ENCODE measurements around the gene SFN. TPM values are rescaled to one million over a fixed set of nuclear protein-coding genes. Genes with fewer than 3 reads are reported as not detected.
A peak's percentile ranks its signal among the peaks of the same experiment; 100 is the strongest.

SFN gene
- total RNA-seq, 1 experiment from 2014 or later = 74.5 TPM

- no peak for TF ChIP-seq CTCF (IDR thresholded peaks at IDR 0.05; ENCODE audit: unreplicated experiment)
- CTCF ChIA-PET = interaction anchor here (0.6 to 1.0 kb wide), 2 partner anchors 29 to 41 kb away, joined by 3 to 4 read pairs; no protein-coding TSS in a partner anchor
- Mint-ChIP-seq H3K27ac (ENCODE audit: unreplicated experiment) (peak overlapping the region; percentile 88), H3K27me3 (ENCODE audit: unreplicated experiment) (no peaks in the 10 kb centered on the region), H3K9me3 (ENCODE audit: low read depth, unreplicated experiment) (no peaks in the 10 kb centered on the region), H3K36me3 (ENCODE audit: insufficient read depth, unreplicated experiment) (peaks cover 45% of the 10 kb centered on the region), H3K4me3 (ENCODE audit: low read depth, unreplicated experiment) (peak overlapping the region; percentile 83), H3K4me1 (ENCODE audit: low read depth, unreplicated experiment) (peaks cover 12% of the 10 kb centered on the region)
- no TSS peak for BruUV-seq (replicated peaks)
- DNase-seq = no peak
- intact Hi-C loops (cut with micrococcal nuclease; ENCODE audit: unreplicated experiment) = no loop called here
Observed at GRCh38 chr1:26890467-26890796, 27.5 kb downstream of the SFN start.

DNA sequence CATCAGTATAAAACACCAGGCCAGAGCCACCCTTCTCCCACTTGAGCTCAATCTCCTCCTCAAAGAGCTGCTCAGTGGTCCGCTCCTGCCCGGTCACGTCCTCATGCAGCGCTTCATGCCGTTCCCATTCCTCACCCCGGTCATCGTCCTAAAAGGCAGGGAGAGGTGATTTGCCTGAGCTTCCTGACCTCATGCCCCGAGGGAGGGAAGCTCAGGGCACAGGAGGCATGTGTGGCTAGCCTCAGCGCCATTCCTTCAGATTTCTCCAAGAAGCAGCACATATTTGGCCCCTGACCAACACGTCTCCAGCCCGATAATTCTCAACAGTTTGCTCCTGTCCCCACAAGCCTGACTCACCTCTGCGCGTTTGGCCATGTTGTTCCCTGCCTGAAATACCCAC lies 31.3 kb downstream of the SFN start:
- no peaks in the 10 kb centered on the region for H3K27me3 Mint-ChIP-seq (ENCODE audit: unreplicated experiment)
- peaks cover 37% of the 10 kb centered on the region for H3K36me3 Mint-ChIP-seq (ENCODE audit: insufficient read depth, unreplicated experiment)
- no peak for DNase-seq
- BruUV-seq (replicated peaks) = no TSS peak
- H3K9me3 Mint-ChIP-seq (ENCODE audit: low read depth, unreplicated experiment) = no peaks in the 10 kb centered on the region
- CTCF ChIA-PET = no interaction called here
- H3K4me3 Mint-ChIP-seq (ENCODE audit: low read depth, unreplicated experiment) = no peak overlapping the region
- no peak for TF ChIP-seq CTCF (IDR thresholded peaks at IDR 0.05; ENCODE audit: unreplicated experiment)
- H3K27ac Mint-ChIP-seq (ENCODE audit: unreplicated experiment) = no peak overlapping the region
- peaks cover 10% of the 10 kb centered on the region for H3K4me1 Mint-ChIP-seq (ENCODE audit: low read depth, unreplicated experiment)
- intact Hi-C loops (cut with micrococcal nuclease; ENCODE audit: unreplicated experiment) = no loop called here

DNA sequence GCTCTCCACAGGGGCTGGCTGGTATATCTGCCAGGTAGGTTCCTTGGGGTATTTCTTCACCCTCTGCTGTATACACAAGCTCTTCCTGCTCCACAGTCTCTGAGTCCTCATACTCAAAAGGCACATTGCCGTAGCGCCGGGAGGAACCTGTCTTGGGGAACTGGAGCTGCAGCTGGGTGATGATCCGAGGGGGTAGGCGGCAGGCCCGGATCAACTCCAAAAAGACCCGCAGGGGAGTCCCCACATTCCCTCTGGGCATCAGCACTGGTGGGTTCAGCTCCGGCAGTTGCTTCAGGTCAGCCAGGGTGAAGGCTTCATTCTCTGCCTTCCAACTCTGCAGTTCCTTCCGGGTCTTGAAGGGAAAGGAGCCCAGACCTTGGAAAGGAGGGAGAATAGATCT lies 34.4 kb downstream of the SFN start:
- no peaks in the 10 kb centered on the region for H3K9me3 Mint-ChIP-seq (ENCODE audit: low read depth, unreplicated experiment)
- peaks cover 7% of the 10 kb centered on the region for H3K4me1 Mint-ChIP-seq (ENCODE audit: low read depth, unreplicated experiment)
- H3K27ac Mint-ChIP-seq (ENCODE audit: unreplicated experiment) = no peak overlapping the region
- no peak overlapping the region for H3K4me3 Mint-ChIP-seq (ENCODE audit: low read depth, unreplicated experiment)
- no peak for TF ChIP-seq CTCF (IDR thresholded peaks at IDR 0.05; ENCODE audit: unreplicated experiment)
- H3K27me3 Mint-ChIP-seq (ENCODE audit: unreplicated experiment) = no peaks in the 10 kb centered on the region
- intact Hi-C loops (cut with micrococcal nuclease; ENCODE audit: unreplicated experiment) = no loop called here
- no TSS peak for BruUV-seq (replicated peaks)
- no peak for DNase-seq
- H3K36me3 Mint-ChIP-seq (ENCODE audit: insufficient read depth, unreplicated experiment) = peaks cover 33% of the 10 kb centered on the region
- CTCF ChIA-PET = no interaction called here

- peaks cover 7% of the 10 kb centered on the region for H3K4me1 Mint-ChIP-seq (ENCODE audit: low read depth, unreplicated experiment)
- intact Hi-C loops (cut with micrococcal nuclease; ENCODE audit: unreplicated experiment) = no loop called here
- peak; percentile 80 for DNase-seq
- H3K36me3 Mint-ChIP-seq (ENCODE audit: insufficient read depth, unreplicated experiment) = peaks cover 24% of the 10 kb centered on the region
- peak within 1 kb of the TSS; percentile 98 for H3K27ac Mint-ChIP-seq (ENCODE audit: unreplicated experiment)
- TSS peak; percentile 90 for BruUV-seq (replicated peaks)
- no peaks in the 10 kb centered on the region for H3K27me3 Mint-ChIP-seq (ENCODE audit: unreplicated experiment)
- peak within 1 kb of the TSS; percentile 91 for H3K4me3 Mint-ChIP-seq (ENCODE audit: low read depth, unreplicated experiment)
- H3K9me3 Mint-ChIP-seq (ENCODE audit: low read depth, unreplicated experiment) = no peaks in the 10 kb centered on the region
- CTCF ChIA-PET = interaction anchor here (0.6 to 1.1 kb wide), 5 partner anchors 8 to 100 kb away, joined by 3 to 7 read pairs (median 4); no protein-coding TSS in a partner anchor
- TF ChIP-seq CTCF (IDR thresholded peaks at IDR 0.05; ENCODE audit: unreplicated experiment) = no peak
Observed at GRCh38 chr1:26900001-26900814, 37.3 kb downstream of the SFN start, which contains the start of gene GPATCH3. GPATCH3 (minus strand) TSS chr1:26900467; CDS start chr1:26900442, 25 bp downstream.
